RWPE2 (cell line): ENCODE data around the gene FRY.

Source experiments
- ATAC-seq: fragments of 200-7000 bp; cut with Tn5 transposase; 3 replicates; pipeline ENCODE4 v1.9.1; 2021; ENCODE audit warnings: low read depth
- DNase-seq: peaks from one replicate; pipeline ENCODE4 v3.0.0-alpha.2; 2020; ENCODE audit warnings: low spot score
- H3K27ac ChIP-seq: fragments of 450-650 bp; 2 replicates; pipeline ENCODE4 v1.5.1; 2017; ENCODE audit warnings: mild to moderate bottlenecking; ENCODE audit not compliant: poor library complexity, severe bottlenecking
- H3K27me3 ChIP-seq: fragments of 250-450 bp; sonication (Bioruptor Pico); 2 replicates; pipeline ENCODE4 v1.5.1; 2021; ENCODE audit warnings: mild to moderate bottlenecking, moderate library complexity; ENCODE audit not compliant: insufficient read depth, poor library complexity, severe bottlenecking
- H3K36me3 ChIP-seq: fragments of 250-450 bp; sonication (Bioruptor Pico); 2 replicates; pipeline ENCODE4 v1.5.1; 2020; ENCODE audit warnings: low read depth, mild to moderate bottlenecking, moderate library complexity
- H3K4me1 ChIP-seq: fragments of 250-450 bp; sonication (Bioruptor Pico); 2 replicates; pipeline ENCODE4 v1.5.1; 2021; ENCODE audit warnings: mild to moderate bottlenecking, moderate library complexity; ENCODE audit not compliant: insufficient read depth, poor library complexity, severe bottlenecking
- H3K4me3 ChIP-seq: fragments of 250-450 bp; sonication (Bioruptor Pico); 2 replicates; pipeline ENCODE4 v1.5.1; 2021; ENCODE audit warnings: mild to moderate bottlenecking, moderate library complexity; ENCODE audit not compliant: severe bottlenecking
- H3K9me3 ChIP-seq: fragments of 250-450 bp; sonication (Bioruptor Pico); 2 replicates; pipeline ENCODE4 v1.5.1; 2021; ENCODE audit warnings: mild to moderate bottlenecking, moderate library complexity; ENCODE audit not compliant: severe bottlenecking
- CTCF ChIP-seq: fragments of 450-650 bp; IDR thresholded peaks from one replicate; pipeline ENCODE4 v1.5.1; 2017; ENCODE audit warnings: mild to moderate bottlenecking, moderate library complexity; ENCODE audit not compliant: poor library complexity, severe bottlenecking

The FRY gene

GRCh38 chr13:32165796-32166195 is 134.2 kb downstream of the FRY start:
- no peak overlapping the region for H3K27ac ChIP-seq
- H3K9me3 ChIP-seq = no peaks in the 10 kb centered on the region
- H3K36me3 ChIP-seq = no peaks in the 10 kb centered on the region
- H3K4me1 ChIP-seq = no peaks in the 10 kb centered on the region
- DNase-seq (no peak), ATAC-seq (no peak)
- H3K4me3 ChIP-seq = no peak overlapping the region
- no peak for TF ChIP-seq CTCF
- no peaks in the 10 kb centered on the region for H3K27me3 ChIP-seq

- no peak for TF ChIP-seq CTCF
- ATAC-seq (no peak), DNase-seq (no peak)
- no peaks in the 10 kb centered on the region for H3K27me3 ChIP-seq
- no peaks in the 10 kb centered on the region for H3K36me3 ChIP-seq
- no peak overlapping the region for H3K4me3 ChIP-seq
- no peak overlapping the region for H3K27ac ChIP-seq
- H3K9me3 ChIP-seq = no peaks in the 10 kb centered on the region
- no peaks in the 10 kb centered on the region for H3K4me1 ChIP-seq
Measured at GRCh38 chr13:32168131-32168530, 136.6 kb downstream of the FRY start.

GRCh38 chr13:32170841-32171240 is 139.3 kb downstream of the FRY start:
- Histone ChIP-seq H3K4me3 (no peak overlapping the region), H3K36me3 (no peaks in the 10 kb centered on the region), H3K27me3 (no peaks in the 10 kb centered on the region), H3K27ac (no peak overlapping the region), H3K9me3 (no peaks in the 10 kb centered on the region), H3K4me1 (no peaks in the 10 kb centered on the region)
- no peak for TF ChIP-seq CTCF
- ATAC-seq = no peak
- no peak for DNase-seq

- Histone ChIP-seq H3K36me3 (no peaks in the 10 kb centered on the region), H3K27me3 (no peaks in the 10 kb centered on the region), H3K9me3 (no peaks in the 10 kb centered on the region), H3K27ac (no peak overlapping the region), H3K4me3 (no peak overlapping the region), H3K4me1 (no peaks in the 10 kb centered on the region)
- no peak for TF ChIP-seq CTCF
- no peak for ATAC-seq
- no peak for DNase-seq
Measured at GRCh38 chr13:32173881-32174280, 142.3 kb downstream of the FRY start.

- Histone ChIP-seq H3K9me3 (no peaks in the 10 kb centered on the region), H3K4me3 (no peak overlapping the region), H3K36me3 (no peaks in the 10 kb centered on the region), H3K27ac (no peak overlapping the region), H3K27me3 (no peaks in the 10 kb centered on the region), H3K4me1 (no peaks in the 10 kb centered on the region)
- ATAC-seq (no peak), DNase-seq (no peak)
- no peak for TF ChIP-seq CTCF
Measured at GRCh38 chr13:32174366-32174765, 142.8 kb downstream of the FRY start.
